H9 (cell line): ENCODE results near the gene ADAM22. TPM values are rescaled to one million over a fixed set of nuclear protein-coding genes. Genes with fewer than 3 reads are reported as not detected.

Source experiments
- DNase-seq: peaks from one replicate; pipeline ENCODE4 v3.0.0-alpha.2; 2017
- H2AFZ ChIP-seq: one replicate; pipeline ENCODE4 v1.6.1; 2013; ENCODE audit warnings: mild to moderate bottlenecking, low read length, control low read depth, moderate library complexity
- H2AK5ac ChIP-seq: 2 replicates; pipeline ENCODE4 v1.6.1; 2013; ENCODE audit warnings: low read length, control low read depth, mixed read lengths; ENCODE audit not compliant: insufficient read length
- H2BK120ac ChIP-seq: one replicate; pipeline ENCODE4 v1.6.1; 2013; ENCODE audit warnings: low read depth, mild to moderate bottlenecking, low read length, control low read depth, inconsistent platforms; ENCODE audit not compliant: poor library complexity, severe bottlenecking
- H2BK12ac ChIP-seq: 2 replicates; pipeline ENCODE4 v1.6.1; 2013; ENCODE audit warnings: low read length, control low read depth, mixed read lengths, low read depth; ENCODE audit not compliant: insufficient read length
- H2BK15ac ChIP-seq: 2 replicates; pipeline ENCODE4 v1.6.1; 2013; ENCODE audit warnings: low read depth, low read length, control low read depth
- H2BK20ac ChIP-seq: one replicate; pipeline ENCODE4 v1.6.1; 2013; ENCODE audit warnings: low read depth, mild to moderate bottlenecking, low read length, control low read depth, inconsistent platforms; ENCODE audit not compliant: poor library complexity, severe bottlenecking
- H2BK5ac ChIP-seq: 2 replicates; pipeline ENCODE4 v1.6.1; 2013; ENCODE audit warnings: low read length, control low read depth, mixed read lengths; ENCODE audit not compliant: insufficient read length
- H3K14ac ChIP-seq: 2 replicates; pipeline ENCODE4 v1.6.1; 2013; ENCODE audit warnings: low read length, control low read depth; ENCODE audit not compliant: insufficient read depth
- H3K18ac ChIP-seq: 2 replicates; pipeline ENCODE4 v1.6.1; 2013; ENCODE audit warnings: low read depth, mild to moderate bottlenecking, mixed read lengths, low read length, control low read depth; ENCODE audit not compliant: insufficient read length
- H3K23ac ChIP-seq: 2 replicates; pipeline ENCODE4 v1.6.1; 2013; ENCODE audit warnings: low read length, control low read depth, mixed read lengths, low read depth; ENCODE audit not compliant: insufficient read length
- H3K23me2 ChIP-seq: 2 replicates; pipeline ENCODE4 v1.6.1; 2013; ENCODE audit warnings: low read depth, mild to moderate bottlenecking, mixed read lengths, low read length, control low read depth; ENCODE audit not compliant: insufficient read length, poor library complexity, severe bottlenecking
- H3K27ac ChIP-seq: 2 replicates; pipeline ENCODE4 v1.5.1; 2013; ENCODE audit warnings: low read length, control low read depth, mixed read lengths, low read depth; ENCODE audit not compliant: insufficient read length
- H3K27me3 ChIP-seq: 2 replicates; pipeline ENCODE4 v1.6.1; 2013; ENCODE audit warnings: low read length, control low read depth, inconsistent platforms; ENCODE audit not compliant: insufficient read depth
- H3K4ac ChIP-seq: 2 replicates; pipeline ENCODE4 v1.6.1; 2013; ENCODE audit warnings: low read depth, mild to moderate bottlenecking, control low read depth, inconsistent platforms, low read length, moderate library complexity
- H3K4me1 ChIP-seq: 2 replicates; pipeline ENCODE4 v1.6.1; 2013; ENCODE audit warnings: low read length, control low read depth, inconsistent platforms; ENCODE audit not compliant: insufficient read depth
- H3K4me2 ChIP-seq: 2 replicates; pipeline ENCODE4 v1.6.1; 2013; ENCODE audit warnings: low read length, control low read depth, mixed read lengths; ENCODE audit not compliant: insufficient read length, insufficient read depth
- H3K56ac ChIP-seq: 2 replicates; pipeline ENCODE4 v1.6.1; 2013; ENCODE audit warnings: low read depth, mild to moderate bottlenecking, mixed read lengths, low read length, control low read depth; ENCODE audit not compliant: insufficient read length
- H3K79me1 ChIP-seq: 2 replicates; pipeline ENCODE4 v1.6.1; 2013; ENCODE audit warnings: low read depth, mild to moderate bottlenecking, moderate library complexity, low read length, control low read depth, inconsistent platforms; ENCODE audit not compliant: insufficient read depth, poor library complexity, severe bottlenecking
- H3K79me2 ChIP-seq: 2 replicates; pipeline ENCODE4 v1.6.1; 2013; ENCODE audit warnings: low read length, control low read depth, inconsistent platforms; ENCODE audit not compliant: insufficient read depth
- H3K9ac ChIP-seq: 2 replicates; pipeline ENCODE4 v1.6.1; 2013; ENCODE audit warnings: low read length, control low read depth, mixed read lengths; ENCODE audit not compliant: insufficient read length; ENCODE audit errors: extremely low read depth
- H3K9me3 ChIP-seq: one replicate; pipeline ENCODE4 v1.6.1; 2013; ENCODE audit warnings: low read depth, low read length, inconsistent platforms; ENCODE audit not compliant: control insufficient read depth
- H3T11ph ChIP-seq: one replicate; pipeline ENCODE4 v1.6.1; 2013; ENCODE audit warnings: mild to moderate bottlenecking, low read length, control low read depth, inconsistent platforms
- H4K20me1 ChIP-seq: one replicate; pipeline ENCODE4 v1.6.1; 2013; ENCODE audit not compliant: control insufficient read depth, insufficient read length, insufficient read depth
- H4K5ac ChIP-seq: 2 replicates; pipeline ENCODE4 v1.6.1; 2013; ENCODE audit warnings: low read depth, mild to moderate bottlenecking, mixed read lengths, low read length, control low read depth; ENCODE audit not compliant: insufficient read length
- H4K8ac ChIP-seq: replicated peaks from 2 replicates; pipeline ENCODE4 v1.6.1; 2013; ENCODE audit warnings: low read length, control low read depth, mixed read lengths, low read depth; ENCODE audit not compliant: insufficient read length
- H4K91ac ChIP-seq: 2 replicates; pipeline ENCODE4 v1.6.1; 2013; ENCODE audit warnings: low read depth, mild to moderate bottlenecking, moderate library complexity, mixed read lengths, low read length, control low read depth; ENCODE audit not compliant: insufficient read length
- H3K27ac Mint-ChIP-seq, 3 experiments: 2 replicates in 2 of 3; 3 replicates in 1 of 3; pipeline ENCODE4 v1.8.0; 2020 to 2021; ENCODE audit warnings: mixed read lengths in 3 of 3, mild to moderate bottlenecking in 1 of 3, moderate library complexity in 1 of 3
- H3K27me3 Mint-ChIP-seq: 2 replicates; pipeline ENCODE4 v1.8.0; 2021; ENCODE audit warnings: low read depth, mild to moderate bottlenecking, moderate library complexity, mixed read lengths
- H3K36me3 Mint-ChIP-seq, 3 experiments: 2 replicates in 2 of 3; 3 replicates in 1 of 3; pipeline ENCODE4 v1.8.0; 2020 to 2021; ENCODE audit warnings: low read depth in 3 of 3, mixed read lengths in 3 of 3; ENCODE audit not compliant: insufficient read depth in 1 of 3
- H3K4me1 Mint-ChIP-seq, 2 experiments: 2 replicates each; pipeline ENCODE4 v1.8.0; 2020; ENCODE audit warnings: mixed read lengths in 2 of 2
- H3K4me3 Mint-ChIP-seq, 2 experiments: 2 replicates in 1 of 2; 3 replicates in 1 of 2; pipeline ENCODE4 v1.8.0; 2020 to 2021; ENCODE audit warnings: mild to moderate bottlenecking in 2 of 2, mixed read lengths in 2 of 2, moderate library complexity in 1 of 2
- H3K9me3 Mint-ChIP-seq, 2 experiments: 2 replicates in 1 of 2; 3 replicates in 1 of 2; pipeline ENCODE4 v1.8.0; 2020; ENCODE audit warnings: mild to moderate bottlenecking in 2 of 2, mixed read lengths in 2 of 2, moderate library complexity in 1 of 2
- CTCF ChIP-seq: fragments of 200-600 bp; sonication (generic); conservative IDR thresholded peaks from 3 replicates; pipeline ENCODE4 v1.8.0; 2021; ENCODE audit warnings: antibody characterized with exemption, mild to moderate bottlenecking
- WGBS: extraction: QIAGEN DNeasy Blood & Tissue Kit; methylation state at CpG from one replicate; pipeline ENCODE4 v1.1.7; 2013; ENCODE audit warnings: missing lambda C conversion rate, low lambda C conversion rate, mixed read lengths; ENCODE audit not compliant: insufficient read length; ENCODE audit errors: extremely low coverage; 5-methylcytosine and 5-hydroxymethylcytosine counted together
- total RNA-seq: library from RNA; stranded (reverse); gene quantifications from 2 replicates; pipeline ENCODE4 v1.2.1, GENCODE V29; 2021

The ADAM22 gene
- total RNA-seq, 1 experiment from 2014 or later: 8.7 TPM

GRCh38 chr7:87959336-87959735 lies 25.3 kb downstream of the ADAM22 start:
- no peak overlapping the region for H2AFZ ChIP-seq

More at GRCh38 chr7:87959336-87959735, 25.3 kb downstream of the ADAM22 start:
- Histone ChIP-seq H3K23me2 (no peaks in the 10 kb centered on the region), H3K23ac (no peak overlapping the region), H4K20me1 (peaks cover 3% of the 10 kb centered on the region), H4K91ac (no peak overlapping the region), H3K27me3 (no peaks in the 10 kb centered on the region), H3K4ac (no peak overlapping the region), H3K9ac (no peak overlapping the region), H3K14ac (no peak overlapping the region), H3K79me2 (no peaks in the 10 kb centered on the region), H3K18ac (no peak overlapping the region), H2BK5ac (no peak overlapping the region), H4K8ac (no peak overlapping the region), H2BK120ac (no peak overlapping the region), H3K27ac (no peak overlapping the region), H3K9me3 (no peaks in the 10 kb centered on the region), H3K4me1 (no peaks in the 10 kb centered on the region), H3K4me2 (no peak overlapping the region), H2AK5ac (no peak overlapping the region), H3T11ph (no peak overlapping the region), H2BK15ac (no peak overlapping the region), H4K5ac (no peak overlapping the region), H2BK12ac (no peak overlapping the region), H3K79me1 (no peaks in the 10 kb centered on the region), H2BK20ac (no peak overlapping the region), H3K56ac (no peak overlapping the region)
- TF ChIP-seq CTCF: no peak
- Mint-ChIP-seq H3K4me1 (peaks cover 0 to 6% of the 10 kb centered on the region in 2 experiments; a peak in 2 of 4 replicates), H3K27me3 (no peaks in the 10 kb centered on the region), H3K9me3 (peaks cover 21 to 30% of the 10 kb centered on the region in 2 experiments), H3K4me3 (no peak overlapping the region), H3K27ac (no peak overlapping the region), H3K36me3 (peaks cover 19 to 32% (median 21%) of the 10 kb centered on the region in 3 experiments)
- DNase-seq: no peak
- no CpG with 5 or more reads among the region's 3 CpGs for WGBS
